ENCODE results near the gene DNAH9. TPM values are rescaled to one million over a fixed set of nuclear protein-coding genes. Genes with fewer than 3 reads are reported as not detected.

Gene DNAH9
- total RNA-seq, 2 donors from 2014 or later: 0.52 to 9.6 TPM

DNA sequence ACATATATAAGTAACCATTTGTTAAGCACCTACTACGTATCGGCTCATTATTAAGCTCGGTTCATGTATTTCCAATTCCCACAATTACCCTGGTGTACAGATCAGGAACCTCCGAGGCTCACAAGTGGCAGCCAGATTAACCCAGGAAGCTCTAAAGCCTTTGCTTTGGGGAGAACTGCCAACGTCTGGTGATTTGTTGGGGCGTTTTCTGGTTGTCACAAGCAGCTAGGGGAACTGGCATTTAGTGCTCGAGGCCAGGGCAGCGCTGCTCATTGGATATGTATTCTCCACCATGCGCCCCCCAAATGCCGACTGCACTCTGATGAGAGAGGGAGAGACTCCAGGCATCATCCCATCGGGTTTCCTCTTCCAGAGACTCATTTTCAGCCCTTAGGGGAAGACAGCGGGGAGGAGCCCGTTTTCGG is 398.5 kb downstream of the DNAH9 start:
- TF ChIP-seq, protein P1, sequence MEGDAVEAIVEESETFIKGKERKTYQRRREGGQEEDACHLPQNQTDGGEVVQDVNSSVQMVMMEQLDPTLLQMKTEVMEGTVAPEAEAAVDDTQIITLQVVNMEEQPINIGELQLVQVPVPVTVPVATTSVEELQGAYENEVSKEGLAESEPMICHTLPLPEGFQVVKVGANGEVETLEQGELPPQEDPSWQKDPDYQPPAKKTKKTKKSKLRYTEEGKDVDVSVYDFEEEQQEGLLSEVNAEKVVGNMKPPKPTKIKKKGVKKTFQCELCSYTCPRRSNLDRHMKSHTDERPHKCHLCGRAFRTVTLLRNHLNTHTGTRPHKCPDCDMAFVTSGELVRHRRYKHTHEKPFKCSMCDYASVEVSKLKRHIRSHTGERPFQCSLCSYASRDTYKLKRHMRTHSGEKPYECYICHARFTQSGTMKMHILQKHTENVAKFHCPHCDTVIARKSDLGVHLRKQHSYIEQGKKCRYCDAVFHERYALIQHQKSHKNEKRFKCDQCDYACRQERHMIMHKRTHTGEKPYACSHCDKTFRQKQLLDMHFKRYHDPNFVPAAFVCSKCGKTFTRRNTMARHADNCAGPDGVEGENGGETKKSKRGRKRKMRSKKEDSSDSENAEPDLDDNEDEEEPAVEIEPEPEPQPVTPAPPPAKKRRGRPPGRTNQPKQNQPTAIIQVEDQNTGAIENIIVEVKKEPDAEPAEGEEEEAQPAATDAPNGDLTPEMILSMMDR (IDR thresholded peaks at IDR 0.05): peak in 4 of 7 experiments; percentile 18 to 38 (median 36)
- TF ChIP-seq POLR2A (IDR thresholded peaks at IDR 0.05): no peak
- no peaks in the 10 kb centered on the region for H3K27me3 ChIP-seq
- peak; percentile 12 for ATAC-seq
- peaks cover 4% of the 10 kb centered on the region for H3K4me1 ChIP-seq
- no peaks in the 10 kb centered on the region for H3K9me3 ChIP-seq
- WGBS, 2 donors: 0% methylated on average over 9 to 14 of the region's 14 CpGs
- H3K4me3 ChIP-seq: peak overlapping the region; percentile 71 to 94
- H3K36me3 ChIP-seq (replicated peaks in 1 of 2; ENCODE audit: insufficient read depth in 1 of 2, low read depth in 2 of 2): no peaks in the 10 kb centered on the region
- peak overlapping the region; percentile 90 to 97 (median 95) for H3K27ac ChIP-seq
- intact Hi-C loops (cut with DNase I): no loop called here
- peak in 3 of 4 donors; percentile 37 to 57 (median 55) for DNase-seq

DNA sequence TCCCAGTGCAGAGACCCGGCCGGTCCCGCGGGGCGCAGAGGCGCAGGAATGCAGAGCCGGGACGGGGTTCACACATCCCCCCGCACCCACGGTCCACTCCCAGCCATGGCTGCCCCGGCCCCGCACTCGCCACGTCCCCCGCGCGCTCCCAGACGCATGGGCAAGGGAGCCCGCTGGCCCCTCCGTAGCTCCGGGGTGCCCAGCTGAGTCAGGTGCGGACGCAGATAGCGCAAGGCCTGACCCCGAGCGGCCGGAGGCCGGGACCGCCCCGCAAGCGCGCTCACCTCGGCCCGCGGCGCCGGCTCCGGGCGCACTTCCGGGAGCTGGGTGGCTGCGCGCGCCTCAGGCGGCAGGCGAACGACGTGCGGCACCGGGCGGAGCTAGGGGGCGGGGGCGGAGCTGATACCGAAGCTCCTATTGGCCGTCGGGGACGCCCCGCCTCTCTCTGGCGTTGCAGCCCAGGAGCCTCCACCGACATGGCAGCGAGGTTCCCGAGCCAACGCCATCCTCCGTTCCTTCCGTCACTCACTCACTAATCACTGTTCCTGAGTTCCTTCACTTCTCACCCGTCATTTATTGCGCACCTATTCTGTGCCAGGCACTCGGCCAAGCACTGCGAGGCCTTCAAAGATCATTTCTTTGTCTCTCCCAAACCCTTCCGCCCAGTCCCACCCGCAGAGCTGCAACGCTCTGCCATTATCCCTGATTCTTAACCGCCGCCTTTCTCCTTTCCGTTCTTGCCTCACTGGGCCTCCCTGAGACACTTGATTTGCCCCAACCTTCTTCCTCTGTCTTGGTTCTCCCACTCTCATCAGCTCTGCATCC is 399.1 kb downstream of the DNAH9 start, which contains the start of gene ZNF18:
Gene ZNF18, minus strand, starts transcription at position 329 of the 825 bp plus-strand sequence. CDS start 4,646 bp downstream, outside the sequence.
- peaks cover 4% of the 10 kb centered on the region for H3K4me1 ChIP-seq
- no peaks in the 10 kb centered on the region for H3K36me3 ChIP-seq (replicated peaks in 1 of 2; ENCODE audit: insufficient read depth in 1 of 2, low read depth in 2 of 2)
- no peaks in the 10 kb centered on the region for H3K9me3 ChIP-seq
- DNase-seq: peak; percentile 98 to 99 (median 98)
- ATAC-seq: peak; percentile 98
- TF ChIP-seq, protein P1 (IDR thresholded peaks at IDR 0.05): peak in 1 of 7 experiments; percentile 39
- TF ChIP-seq POLR2A (IDR thresholded peaks at IDR 0.05): peak; percentile 95 to 97 (median 97)
- H3K4me3 ChIP-seq: peak within 1 kb of the TSS; percentile 71 to 94
- H3K27me3 ChIP-seq: no peaks in the 10 kb centered on the region
- WGBS, 2 donors: 1% methylated on average over 14 to 46 of the region's 74 CpGs
- intact Hi-C loops (cut with DNase I): no loop called here
- H3K27ac ChIP-seq: peak within 1 kb of the TSS; percentile 90 to 97 (median 95)

DNA sequence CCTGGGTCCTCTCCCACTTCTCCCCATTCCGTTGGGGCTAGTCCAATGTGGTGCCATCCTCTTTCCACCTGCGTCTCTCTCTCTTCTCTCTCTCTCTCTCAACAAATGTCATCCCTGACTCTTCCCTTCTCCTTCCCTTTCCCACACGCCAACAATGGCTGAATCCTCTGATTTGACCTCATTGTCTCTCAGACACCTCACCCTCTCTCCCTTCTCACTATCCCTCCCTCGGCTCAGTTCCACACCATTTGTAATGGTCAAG is 399.6 kb downstream of the DNAH9 start:
- Histone ChIP-seq H3K27me3 (no peaks in the 10 kb centered on the region), H3K36me3 (replicated peaks in 1 of 2; ENCODE audit: insufficient read depth in 1 of 2, low read depth in 2 of 2) (no peaks in the 10 kb centered on the region), H3K4me1 (peaks cover 4% of the 10 kb centered on the region), H3K27ac (peak overlapping the region; percentile 84 to 97 (median 95)), H3K4me3 (peak overlapping the region; percentile 36 to 48), H3K9me3 (no peaks in the 10 kb centered on the region)
- ATAC-seq (no peak), DNase-seq (peak in 1 of 4 donors; percentile 2)
- WGBS, 2 donors: 50 to 54% methylated on average over 4 of the region's 4 CpGs
- intact Hi-C loops (cut with DNase I): no loop called here
- no peak for TF ChIP-seq POLR2A (IDR thresholded peaks at IDR 0.05)
- TF ChIP-seq, protein P1 (IDR thresholded peaks at IDR 0.05): no peak

DNA sequence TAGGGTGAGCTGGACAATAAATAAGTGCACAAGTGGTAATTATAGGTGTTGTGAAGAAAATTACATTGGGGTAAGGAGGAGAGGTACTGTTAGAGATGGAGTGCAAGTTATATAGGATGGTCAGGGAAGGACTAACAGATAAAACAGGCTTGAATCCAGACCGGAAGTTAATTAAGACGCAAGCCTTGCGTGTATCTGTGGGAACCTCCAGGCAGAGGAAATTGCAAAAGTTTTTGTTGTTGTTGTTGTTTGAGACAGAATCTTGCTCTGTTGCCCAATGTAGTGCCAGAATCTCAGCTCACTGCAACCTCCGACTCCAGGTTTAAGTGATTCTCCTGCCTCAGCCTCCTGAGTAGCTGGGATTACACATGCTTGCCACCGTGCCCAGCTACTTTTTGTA is 401.4 kb downstream of the DNAH9 start:
- Histone ChIP-seq H3K27ac (no peak overlapping the region), H3K4me1 (peaks cover 4% of the 10 kb centered on the region), H3K9me3 (no peaks in the 10 kb centered on the region), H3K36me3 (replicated peaks in 1 of 2; ENCODE audit: insufficient read depth in 1 of 2, low read depth in 2 of 2) (no peaks in the 10 kb centered on the region), H3K4me3 (no peak overlapping the region), H3K27me3 (no peaks in the 10 kb centered on the region)
- 77 to 90% methylated on average over 5 of the region's 5 CpGs for WGBS, 2 donors
- TF ChIP-seq POLR2A (IDR thresholded peaks at IDR 0.05): no peak
- TF ChIP-seq, protein P1 (IDR thresholded peaks at IDR 0.05): no peak
- no peak for DNase-seq
- no peak for ATAC-seq
- intact Hi-C loops (cut with DNase I): no loop called here

Data from body of pancreas (tissue), 4 donors.